HepG2 (cell line): ENCODE measurements around the gene STARD10. TPM values are rescaled to one million over a fixed set of nuclear protein-coding genes. Genes with fewer than 3 reads are reported as not detected.

Source experiments
- ATAC-seq: fragments of 200-7000 bp; cut with Tn5 transposase; 3 replicates; pipeline ENCODE4 v1.9.1; 2020; ENCODE audit warnings: mild to moderate bottlenecking, moderate library complexity
- BruUV-seq: library from RNA; stranded (reverse); fragments of 400-500 nt; replicated peaks from 2 replicates; lab custom pipeline; 2021; lab: Mats Ljungman, UMichigan
- CTCF ChIA-PET: fragments of 300-600 bp; formaldehyde crosslinking; extraction: SDS; loops from one replicate; lab custom pipeline; 2021; ENCODE audit warnings: low total read pairs, inconsistent platforms, low intra/inter-chr PET ratio; lab: Yijun Ruan, JAX
- POLR2A ChIA-PET: fragments of 350-600 bp; sonication (Branson Sonifier 250); formaldehyde crosslinking; loops from one replicate; lab custom pipeline; 2020; ENCODE audit warnings: antibody characterized with exemption, inconsistent platforms; lab: Yijun Ruan, JAX
- DNase-seq: peaks from one replicate; pipeline ENCODE4 v3.0.0-alpha.2; 2015; ENCODE audit warnings: low spot score
- FAIRE-seq: peaks from 3 replicates; lab custom pipeline; 2011; peaks lifted over from hg19 to GRCh38; lab: Jason Lieb, UNC
- H2AFZ ChIP-seq: one replicate; pipeline ENCODE4 v1.6.1; 2011; ENCODE audit warnings: low read length, inconsistent platforms
- H3K27ac ChIP-seq: fragments of 300-600 bp; 3 replicates; pipeline ENCODE4 v1.8.0; 2011; ENCODE audit warnings: mixed run types, mild to moderate bottlenecking, mixed read lengths, low read length, inconsistent platforms; ENCODE audit not compliant: insufficient read depth; ENCODE audit errors: extremely low read length
- H3K27me3 ChIP-seq, 2 experiments: fragments of 200-600 bp in 1 of 2; 2 replicates in 1 of 2; 3 replicates in 1 of 2; pipeline versions ENCODE4 v1.6.0 to v1.8.0; 2011; ENCODE audit warnings: low read length in 2 of 2, mild to moderate bottlenecking in 2 of 2, moderate library complexity in 2 of 2, inconsistent platforms in 1 of 2; ENCODE audit not compliant: insufficient read depth in 2 of 2, control insufficient read depth in 1 of 2
- H3K36me3 ChIP-seq, 2 experiments: fragments of 200-600 bp in 1 of 2; replicated peaks in 1 of 2; 2 replicates in 1 of 2; 3 replicates in 1 of 2; pipeline versions ENCODE4 v1.5.1 to v1.8.0; 2011; ENCODE audit warnings: low read length in 2 of 2, inconsistent platforms in 1 of 2; ENCODE audit not compliant: insufficient read depth in 2 of 2, control insufficient read depth in 1 of 2
- H3K4me1 ChIP-seq: 2 replicates; pipeline ENCODE4 v1.5.1; 2012; ENCODE audit warnings: low read length, inconsistent platforms; ENCODE audit not compliant: insufficient read depth
- H3K4me2 ChIP-seq: 2 replicates; pipeline ENCODE4 v1.6.0; 2011; ENCODE audit warnings: low read depth, low read length, inconsistent platforms
- H3K4me3 ChIP-seq, 3 experiments: fragments of 200-600 bp in 1 of 3; sonication (generic), shearing (Covaris generic) in 1 of 3; replicated peaks in 1 of 3; 2 replicates each; pipeline ENCODE4 v1.5.1; 2011 to 2016; ENCODE audit warnings: low read length in 3 of 3, inconsistent platforms in 2 of 3, low read depth in 2 of 3, mild to moderate bottlenecking in 2 of 3, control low read depth in 1 of 3, mixed read lengths in 1 of 3; ENCODE audit not compliant: insufficient read depth in 1 of 3
- H3K79me2 ChIP-seq: one replicate; pipeline ENCODE4 v1.6.1; 2011; ENCODE audit warnings: low read length, inconsistent platforms; ENCODE audit not compliant: insufficient read depth
- H3K9ac ChIP-seq: 2 replicates; pipeline ENCODE4 v1.6.0; 2011; ENCODE audit warnings: mild to moderate bottlenecking, low read depth, low read length, inconsistent platforms; ENCODE audit not compliant: insufficient read depth
- H3K9me3 ChIP-seq: 2 replicates; pipeline ENCODE4 v1.5.1; 2012; ENCODE audit warnings: mild to moderate bottlenecking, low read length
- H4K20me1 ChIP-seq: 2 replicates; pipeline ENCODE4 v1.6.0; 2011; ENCODE audit warnings: inconsistent platforms, mild to moderate bottlenecking, low read length, moderate library complexity; ENCODE audit not compliant: insufficient read depth
- AGO2 ChIP-seq: fragments of 200-400 bp; formaldehyde crosslinking; optimal IDR thresholded peaks from 2 replicates; pipeline ENCODE3; 2017; ENCODE audit warnings: mild to moderate bottlenecking, low read depth, low read length, moderate library complexity
- HES4 ChIP-seq: sonication (generic); formaldehyde crosslinking; IDR thresholded peaks from 2 replicates; pipeline ENCODE4 v1.9.0; 2021; ENCODE audit warnings: mild to moderate bottlenecking, missing genetic modification reagents, borderline replicate concordance
- HNRNPUL1 ChIP-seq: fragments of 200-400 bp; formaldehyde crosslinking; IDR thresholded peaks from 2 replicates; pipeline ENCODE4 v1.6.1; 2017; ENCODE audit warnings: low read depth, mild to moderate bottlenecking, low read length, moderate library complexity
- ISL2 ChIP-seq: sonication (generic); formaldehyde crosslinking; IDR thresholded peaks from 2 replicates; pipeline ENCODE4 v1.5.0; 2020; ENCODE audit warnings: missing genetic modification reagents
- RBM22 ChIP-seq: fragments of 200-400 bp; formaldehyde crosslinking; optimal IDR thresholded peaks from 2 replicates; pipeline ENCODE3; 2017; ENCODE audit warnings: mild to moderate bottlenecking, low read length, moderate library complexity
- ZNF30 ChIP-seq: sonication (generic); formaldehyde crosslinking; IDR thresholded peaks from 2 replicates; pipeline ENCODE4 v1.5.0; 2020; ENCODE audit warnings: mild to moderate bottlenecking, missing genetic modification reagents
- WGBS: methylation state at CpG from one replicate; pipeline ENCODE4 v1.1.6; 2017; ENCODE audit warnings: low lambda C conversion rate; 5-methylcytosine and 5-hydroxymethylcytosine counted together
- in situ Hi-C: cut with HindIII; loops from 2 replicates; pipeline ENCODE4 v1.10.0; 2017; ENCODE audit warnings: low pct_unique_long_range_greater_than_20kb; ENCODE audit not compliant: extremely low pct_ligation_motif_present
- intact Hi-C: fragments of 100-400 bp; cut with micrococcal nuclease; formaldehyde crosslinking; loops from one replicate; pipeline ENCODE4 v1.10.0; 2022; ENCODE audit not compliant: unreplicated experiment
- polyA plus RNA-seq, 8 experiments: library from polyadenylated mRNA; depleted of rRNA in 3 of 8; stranded (reverse) in 7 of 8; unstranded in 1 of 8; fragments of >200 nt; fragmentation: Illumina TruSeq in 4 of 8; extraction: Trizol in 4 of 8; gene quantifications; 2 replicates each; pipeline versions ENCODE4 v1.2.1 to v1.2.3, GENCODE V29; 2011 to 2016; ENCODE audit warnings: low read depth in 4 of 8, missing spikeins in 1 of 8, mixed read lengths in 1 of 8; ENCODE audit not compliant: insufficient read depth in 1 of 8
- total RNA-seq, 5 experiments: library from RNA; depleted of rRNA; stranded (reverse); fragments of >200 nt; fragmentation: Illumina TruSeq; extraction: Trizol; gene quantifications; 2 replicates each; pipeline ENCODE4 v1.2.3, GENCODE V29; 2016; ENCODE audit warnings: low read depth in 1 of 5
- TF ChIP-seq, protein P1 (sequence below): sonication (generic); formaldehyde crosslinking; conservative IDR thresholded peaks from 2 replicates; pipeline ENCODE4 v1.4.0; 2020; ENCODE audit warnings: missing genetic modification reagents
- TF ChIP-seq, protein P2 (sequence below): sonication (generic); formaldehyde crosslinking; IDR thresholded peaks from 2 replicates; pipeline ENCODE4 v1.4.0; 2020; ENCODE audit warnings: missing genetic modification reagents

STARD10 gene
- total and polyA plus RNA-seq, 2 of the 13 experiments (the other 11 are each of a cell fraction or from before 2014, with no cell fraction given) = 260 to 341 TPM

DNA sequence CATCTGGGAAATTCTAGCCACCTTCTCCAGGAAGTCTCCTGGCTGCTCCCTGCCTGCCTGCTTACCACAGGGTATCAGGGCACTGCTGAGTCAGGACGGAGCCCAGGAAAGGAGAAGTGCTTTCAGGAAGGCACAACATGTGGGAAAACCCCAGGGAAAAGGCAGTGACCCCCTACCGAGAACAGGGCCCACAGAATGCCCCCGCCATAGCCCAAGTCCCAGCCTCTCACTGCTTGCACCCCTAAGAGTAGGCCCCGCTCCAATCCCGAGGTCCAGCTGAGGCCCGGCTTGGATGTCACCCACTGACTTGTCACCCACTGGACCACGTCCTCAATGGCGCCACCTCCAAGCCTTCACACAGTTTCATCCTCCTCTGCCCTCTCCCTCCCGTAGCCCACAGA lies 75.7 kb downstream of the STARD10 start:
- Histone ChIP-seq H2AFZ (no peak overlapping the region), H4K20me1 (peaks cover 5% of the 10 kb centered on the region; the same call in 1 of the 2 replicates), H3K36me3 (peaks cover 44 to 88% of the 10 kb centered on the region in 2 experiments; a peak in 4 of 5 replicates), H3K79me2 (peaks cover 27% of the 10 kb centered on the region), H3K4me3 (no peak overlapping the region), H3K9me3 (no peaks in the 10 kb centered on the region), H3K4me1 (no peaks in the 10 kb centered on the region), H3K27ac (no peak overlapping the region), H3K9ac (no peak overlapping the region), H3K4me2 (no peak overlapping the region), H3K27me3 (no peaks in the 10 kb centered on the region)
- WGBS = over 99% methylated on average over 5 of the region's 9 CpGs
- TF ChIP-seq AGO2 (no peak), ISL2 (CRISPR knock-in tag) (no peak), ZNF30 (CRISPR knock-in tag) (no peak), HES4 (CRISPR knock-in tag) (no peak), HNRNPUL1 (no peak), RBM22 (peak; percentile 40)
- TF ChIP-seq, protein P1, sequence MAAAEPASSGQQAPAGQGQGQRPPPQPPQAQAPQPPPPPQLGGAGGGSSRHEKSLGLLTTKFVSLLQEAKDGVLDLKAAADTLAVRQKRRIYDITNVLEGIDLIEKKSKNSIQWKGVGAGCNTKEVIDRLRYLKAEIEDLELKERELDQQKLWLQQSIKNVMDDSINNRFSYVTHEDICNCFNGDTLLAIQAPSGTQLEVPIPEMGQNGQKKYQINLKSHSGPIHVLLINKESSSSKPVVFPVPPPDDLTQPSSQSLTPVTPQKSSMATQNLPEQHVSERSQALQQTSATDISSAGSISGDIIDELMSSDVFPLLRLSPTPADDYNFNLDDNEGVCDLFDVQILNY (CRISPR knock-in tag) = no peak
- TF ChIP-seq, protein P2, sequence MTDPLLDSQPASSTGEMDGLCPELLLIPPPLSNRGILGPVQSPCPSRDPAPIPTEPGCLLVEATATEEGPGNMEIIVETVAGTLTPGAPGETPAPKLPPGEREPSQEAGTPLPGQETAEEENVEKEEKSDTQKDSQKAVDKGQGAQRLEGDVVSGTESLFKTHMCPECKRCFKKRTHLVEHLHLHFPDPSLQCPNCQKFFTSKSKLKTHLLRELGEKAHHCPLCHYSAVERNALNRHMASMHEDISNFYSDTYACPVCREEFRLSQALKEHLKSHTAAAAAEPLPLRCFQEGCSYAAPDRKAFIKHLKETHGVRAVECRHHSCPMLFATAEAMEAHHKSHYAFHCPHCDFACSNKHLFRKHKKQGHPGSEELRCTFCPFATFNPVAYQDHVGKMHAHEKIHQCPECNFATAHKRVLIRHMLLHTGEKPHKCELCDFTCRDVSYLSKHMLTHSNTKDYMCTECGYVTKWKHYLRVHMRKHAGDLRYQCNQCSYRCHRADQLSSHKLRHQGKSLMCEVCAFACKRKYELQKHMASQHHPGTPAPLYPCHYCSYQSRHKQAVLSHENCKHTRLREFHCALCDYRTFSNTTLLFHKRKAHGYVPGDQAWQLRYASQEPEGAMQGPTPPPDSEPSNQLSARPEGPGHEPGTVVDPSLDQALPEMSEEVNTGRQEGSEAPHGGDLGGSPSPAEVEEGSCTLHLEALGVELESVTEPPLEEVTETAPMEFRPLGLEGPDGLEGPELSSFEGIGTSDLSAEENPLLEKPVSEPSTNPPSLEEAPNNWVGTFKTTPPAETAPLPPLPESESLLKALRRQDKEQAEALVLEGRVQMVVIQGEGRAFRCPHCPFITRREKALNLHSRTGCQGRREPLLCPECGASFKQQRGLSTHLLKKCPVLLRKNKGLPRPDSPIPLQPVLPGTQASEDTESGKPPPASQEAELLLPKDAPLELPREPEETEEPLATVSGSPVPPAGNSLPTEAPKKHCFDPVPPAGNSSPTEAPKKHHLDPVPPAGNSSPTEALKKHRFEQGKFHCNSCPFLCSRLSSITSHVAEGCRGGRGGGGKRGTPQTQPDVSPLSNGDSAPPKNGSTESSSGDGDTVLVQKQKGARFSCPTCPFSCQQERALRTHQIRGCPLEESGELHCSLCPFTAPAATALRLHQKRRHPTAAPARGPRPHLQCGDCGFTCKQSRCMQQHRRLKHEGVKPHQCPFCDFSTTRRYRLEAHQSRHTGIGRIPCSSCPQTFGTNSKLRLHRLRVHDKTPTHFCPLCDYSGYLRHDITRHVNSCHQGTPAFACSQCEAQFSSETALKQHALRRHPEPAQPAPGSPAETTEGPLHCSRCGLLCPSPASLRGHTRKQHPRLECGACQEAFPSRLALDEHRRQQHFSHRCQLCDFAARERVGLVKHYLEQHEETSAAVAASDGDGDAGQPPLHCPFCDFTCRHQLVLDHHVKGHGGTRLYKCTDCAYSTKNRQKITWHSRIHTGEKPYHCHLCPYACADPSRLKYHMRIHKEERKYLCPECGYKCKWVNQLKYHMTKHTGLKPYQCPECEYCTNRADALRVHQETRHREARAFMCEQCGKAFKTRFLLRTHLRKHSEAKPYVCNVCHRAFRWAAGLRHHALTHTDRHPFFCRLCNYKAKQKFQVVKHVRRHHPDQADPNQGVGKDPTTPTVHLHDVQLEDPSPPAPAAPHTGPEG (CRISPR knock-in tag) = no peak
- in situ Hi-C loops = no loop called here
- ATAC-seq (no peak), FAIRE-seq (no peak), DNase-seq (no peak)
- ChIA-PET CTCF (no interaction called here), POLR2A (interaction anchor here (0.7 kb wide), 1 partner anchor 76 kb away, joined by 3 read pairs; the partner anchor contains the start of gene STARD10)
- no TSS peak for BruUV-seq
- intact Hi-C loops = no loop called here
